ENCODE results near the gene CLBA1. TPM values are rescaled to one million over a fixed set of nuclear protein-coding genes. Genes with fewer than 3 reads are reported as not detected.
A peak's percentile ranks its signal among the peaks of the same experiment; 100 is the strongest.

The CLBA1 gene
- total RNA-seq, 1 donor from 2014 or later: 6.0 TPM

- Mint-ChIP-seq H3K27ac (ENCODE audit: unreplicated experiment) (peak overlapping the region; percentile 95), H3K27me3 (ENCODE audit: low read depth) (no peaks in the 10 kb centered on the region), H3K4me1 (ENCODE audit: low read depth) (peaks cover 79% of the 10 kb centered on the region), H3K9me3 (ENCODE audit: low read depth) (no peaks in the 10 kb centered on the region), H3K4me3 (ENCODE audit: unreplicated experiment) (peak overlapping the region; percentile 84), H3K36me3 (ENCODE audit: low read depth) (no peaks in the 10 kb centered on the region)
- peak; percentile 30 for TF ChIP-seq CTCF (IDR thresholded peaks at IDR 0.05)
- no peak for DNase-seq (ENCODE audit: low spot score)
Measured at GRCh38 chr14:104970231-104971068, 15.1 kb upstream of the CLBA1 start.

GRCh38 chr14:104971447-104972240, 13.9 kb upstream of the CLBA1 start:
- Mint-ChIP-seq H3K36me3 (ENCODE audit: low read depth) (no peaks in the 10 kb centered on the region), H3K9me3 (ENCODE audit: low read depth) (no peaks in the 10 kb centered on the region), H3K27me3 (ENCODE audit: low read depth) (no peaks in the 10 kb centered on the region), H3K4me3 (ENCODE audit: unreplicated experiment) (peak overlapping the region; percentile 84), H3K4me1 (ENCODE audit: low read depth) (peaks cover 82% of the 10 kb centered on the region), H3K27ac (ENCODE audit: unreplicated experiment) (peak overlapping the region; percentile 95)
- peak; percentile 60 for DNase-seq (ENCODE audit: low spot score)
- no peak for TF ChIP-seq CTCF (IDR thresholded peaks at IDR 0.05)

- H3K27me3 Mint-ChIP-seq (ENCODE audit: low read depth): no peaks in the 10 kb centered on the region
- H3K4me3 Mint-ChIP-seq (ENCODE audit: unreplicated experiment): peak overlapping the region; percentile 32
- no peaks in the 10 kb centered on the region for H3K36me3 Mint-ChIP-seq (ENCODE audit: low read depth)
- TF ChIP-seq CTCF (IDR thresholded peaks at IDR 0.05): peak; percentile 44
- H3K27ac Mint-ChIP-seq (ENCODE audit: unreplicated experiment): peak overlapping the region; percentile 95
- no peaks in the 10 kb centered on the region for H3K9me3 Mint-ChIP-seq (ENCODE audit: low read depth)
- DNase-seq (ENCODE audit: low spot score): no peak
- peaks cover 86% of the 10 kb centered on the region for H3K4me1 Mint-ChIP-seq (ENCODE audit: low read depth)
Measured at GRCh38 chr14:104972301-104973134, 13.1 kb upstream of the CLBA1 start.

GRCh38 chr14:104973135-104973384, 12.5 kb upstream of the CLBA1 start:
- Mint-ChIP-seq H3K27ac (ENCODE audit: unreplicated experiment) (peak overlapping the region; percentile 95), H3K9me3 (ENCODE audit: low read depth) (no peaks in the 10 kb centered on the region)
- no peak for DNase-seq (ENCODE audit: low spot score)

More at GRCh38 chr14:104973135-104973384, 12.5 kb upstream of the CLBA1 start:
- Mint-ChIP-seq H3K27me3 (ENCODE audit: low read depth) (no peaks in the 10 kb centered on the region), H3K4me1 (ENCODE audit: low read depth) (peaks cover 84% of the 10 kb centered on the region), H3K36me3 (ENCODE audit: low read depth) (no peaks in the 10 kb centered on the region), H3K4me3 (ENCODE audit: unreplicated experiment) (no peak overlapping the region)
- no peak for TF ChIP-seq CTCF (IDR thresholded peaks at IDR 0.05)
